ENCODE results near the gene DLAT.
"Not testable (repeated sequence)": the region's sequence is repeated elsewhere in the genome, so short reads cannot be mapped to it uniquely, and the experiment has no call there.

DLAT gene

GRCh38 chr11:112004389-112004788 is 20.8 kb upstream of the DLAT start:
- TF ChIP-seq POLR2A (IDR thresholded peaks at IDR 0.05; ENCODE audit: low read depth, low read length) (no peak), POLR2AphosphoS5 (IDR thresholded peaks at IDR 0.05; ENCODE audit: low read depth, low read length) (no peak), SPI1 (IDR thresholded peaks at IDR 0.05; ENCODE audit: low read depth, low read length) (no peak), POU2F2 (IDR thresholded peaks at IDR 0.05; ENCODE audit: low read depth, low read length) (no peak), PAX5 (IDR thresholded peaks at IDR 0.05; ENCODE audit: insufficient read depth, low read length, severe bottlenecking) (no peak), TAF1 (IDR thresholded peaks at IDR 0.05; ENCODE audit: low read depth, low read length) (no peak)
- FAIRE-seq: peak; percentile 85
- DNase-seq (ENCODE audit: insufficient read length, low spot score): peak; percentile 56

GRCh38 chr11:112005422-112006094 is 19.6 kb upstream of the DLAT start:
- TF ChIP-seq TAF1 (IDR thresholded peaks at IDR 0.05; ENCODE audit: low read depth, low read length) (no peak), SPI1 (IDR thresholded peaks at IDR 0.05; ENCODE audit: low read depth, low read length) (no peak), POLR2AphosphoS5 (IDR thresholded peaks at IDR 0.05; ENCODE audit: low read depth, low read length) (no peak)
- FAIRE-seq (no peak), DNase-seq (ENCODE audit: insufficient read length, low spot score) (no peak)

GRCh38 chr11:112006095-112006441 is 19.1 kb upstream of the DLAT start:
- peak; percentile 28 for FAIRE-seq
- not testable (repeated sequence) for DNase-seq (ENCODE audit: insufficient read length, low spot score)

GRCh38 chr11:112011451-112011850 is 13.8 kb upstream of the DLAT start:
- FAIRE-seq; DNase-seq (ENCODE audit: insufficient read length, low spot score): not testable (repeated sequence)

- DNase-seq (ENCODE audit: insufficient read length, low spot score): no peak
Observed at GRCh38 chr11:112012874-112013273, 12.3 kb upstream of the DLAT start.

GRCh38 chr11:112013497-112014164 is 11.6 kb upstream of the DLAT start:
- DNase-seq (ENCODE audit: insufficient read length, low spot score): no peak
- TF ChIP-seq POLR2A (IDR thresholded peaks at IDR 0.05; ENCODE audit: low read depth, low read length): no peak
- no peak for TF ChIP-seq PAX5 (IDR thresholded peaks at IDR 0.05; ENCODE audit: insufficient read depth, low read length, severe bottlenecking)
- TF ChIP-seq POU2F2 (IDR thresholded peaks at IDR 0.05; ENCODE audit: low read depth, low read length): no peak
- no peak for TF ChIP-seq POLR2AphosphoS5 (IDR thresholded peaks at IDR 0.05; ENCODE audit: low read depth, low read length)
- no peak for FAIRE-seq

More at GRCh38 chr11:112012874-112013273, 12.3 kb upstream of the DLAT start:
- TF ChIP-seq POLR2A (IDR thresholded peaks at IDR 0.05; ENCODE audit: low read depth, low read length): no peak
- TF ChIP-seq SPI1 (IDR thresholded peaks at IDR 0.05; ENCODE audit: low read depth, low read length): no peak
- no peak for TF ChIP-seq PAX5 (IDR thresholded peaks at IDR 0.05; ENCODE audit: insufficient read depth, low read length, severe bottlenecking)
- TF ChIP-seq TAF1 (IDR thresholded peaks at IDR 0.05; ENCODE audit: low read depth, low read length): no peak
- no peak for TF ChIP-seq POU2F2 (IDR thresholded peaks at IDR 0.05; ENCODE audit: low read depth, low read length)
- TF ChIP-seq POLR2AphosphoS5 (IDR thresholded peaks at IDR 0.05; ENCODE audit: low read depth, low read length): no peak
- no peak for FAIRE-seq

- DNase-seq (ENCODE audit: insufficient read length, low spot score) (peak; percentile 13), FAIRE-seq (peak; percentile 93)
- no peak for TF ChIP-seq POLR2AphosphoS5 (IDR thresholded peaks at IDR 0.05; ENCODE audit: low read depth, low read length)
- TF ChIP-seq SPI1 (IDR thresholded peaks at IDR 0.05; ENCODE audit: low read depth, low read length): no peak
- TF ChIP-seq PAX5 (IDR thresholded peaks at IDR 0.05; ENCODE audit: insufficient read depth, low read length, severe bottlenecking): peak; percentile 29
- 0 out of 2 replicates have a peak, but pooled peaks have one; percentile 25 for TF ChIP-seq POU2F2 (IDR thresholded peaks at IDR 0.05; ENCODE audit: low read depth, low read length)
- no peak for TF ChIP-seq POLR2A (IDR thresholded peaks at IDR 0.05; ENCODE audit: low read depth, low read length)
- no peak for TF ChIP-seq TAF1 (IDR thresholded peaks at IDR 0.05; ENCODE audit: low read depth, low read length)
Observed at GRCh38 chr11:112016088-112016764, 9.0 kb upstream of the DLAT start.

- DNase-seq (ENCODE audit: insufficient read length, low spot score): no peak
- peak; percentile 87 for FAIRE-seq
Observed at GRCh38 chr11:112016765-112017376, 8.3 kb upstream of the DLAT start.

GRCh38 chr11:112017538-112017937 is 7.7 kb upstream of the DLAT start:
- DNase-seq (ENCODE audit: insufficient read length, low spot score): no peak
- no peak for TF ChIP-seq PAX5 (IDR thresholded peaks at IDR 0.05; ENCODE audit: insufficient read depth, low read length, severe bottlenecking)
- no peak for TF ChIP-seq TAF1 (IDR thresholded peaks at IDR 0.05; ENCODE audit: low read depth, low read length)
- TF ChIP-seq POU2F2 (IDR thresholded peaks at IDR 0.05; ENCODE audit: low read depth, low read length): no peak
- no peak for TF ChIP-seq SPI1 (IDR thresholded peaks at IDR 0.05; ENCODE audit: low read depth, low read length)
- no peak for TF ChIP-seq POLR2A (IDR thresholded peaks at IDR 0.05; ENCODE audit: low read depth, low read length)
- TF ChIP-seq POLR2AphosphoS5 (IDR thresholded peaks at IDR 0.05; ENCODE audit: low read depth, low read length): no peak
- FAIRE-seq: peak; percentile 71

More at GRCh38 chr11:112016765-112017376, 8.3 kb upstream of the DLAT start:
- TF ChIP-seq PAX5 (IDR thresholded peaks at IDR 0.05; ENCODE audit: insufficient read depth, low read length, severe bottlenecking): no peak
- no peak for TF ChIP-seq POU2F2 (IDR thresholded peaks at IDR 0.05; ENCODE audit: low read depth, low read length)

GRCh38 chr11:112019066-112019465 is 6.1 kb upstream of the DLAT start:
- FAIRE-seq (peak; percentile 5), DNase-seq (ENCODE audit: insufficient read length, low spot score) (no peak)
- no peak for TF ChIP-seq POLR2A (IDR thresholded peaks at IDR 0.05; ENCODE audit: low read depth, low read length)
- TF ChIP-seq PAX5 (IDR thresholded peaks at IDR 0.05; ENCODE audit: insufficient read depth, low read length, severe bottlenecking): no peak
- TF ChIP-seq POU2F2 (IDR thresholded peaks at IDR 0.05; ENCODE audit: low read depth, low read length): no peak
- TF ChIP-seq POLR2AphosphoS5 (IDR thresholded peaks at IDR 0.05; ENCODE audit: low read depth, low read length): no peak

Measured in GM12891 (cell line).